Left cardiac atrium (tissue), 4 donors: ENCODE measurements around the gene HOXC4. TPM values are rescaled to one million over a fixed set of nuclear protein-coding genes. Genes with fewer than 3 reads are reported as not detected.
"Not testable (repeated sequence)": the region's sequence is repeated elsewhere in the genome, so short reads cannot be mapped to it uniquely, and the experiment has no call there.

Experiments used
- ATAC-seq, 2 donors: fragments of 200-7000 bp; cut with Tn5 transposase; one replicate each; pipeline ENCODE4 v1.9.1; 2020; ENCODE audit warnings: mild to moderate bottlenecking in 2 of 2, moderate library complexity in 2 of 2
- DNase-seq: peaks from one replicate; pipeline ENCODE4 v3.0.0-alpha.2; 2020
- intact Hi-C, 2 donors: fragments of 100-400 bp; cut with DNase I; formaldehyde crosslinking; loops; one replicate each; pipeline versions ENCODE4 v1.14.1 to v1.15.1; 2022 to 2023
- total RNA-seq, 2 donors: library from RNA; stranded (reverse); fragmentation: NEBNext Ultra II Directional; extraction: Animal tissue kit (Norgen Biotek cat#: 25700); gene quantifications; one replicate each; pipeline ENCODE4 v1.2.1, GENCODE V29; 2021
- donor health status: DM: no; HTN: yes; CAD: no.
- donor health status: DM: no; HTN: yes; CAD: no; lungs with severe emphysema.
- donor health status: DM: yes; HTN: yes; CAD: no.
- donor health status: Dilated cardiomyopathy.

The HOXC4 gene
- total RNA-seq, 2 donors from 2014 or later = 0.16 to 0.35 TPM

GRCh38 chr12:54071942-54072341 lies 18.3 kb downstream of the HOXC4 start:
- no peak for ATAC-seq
- no peak for DNase-seq
- intact Hi-C loops = no loop called here

- ATAC-seq = no peak
These were observed 20.7 kb downstream of the HOXC4 start for GRCh38 chr12:54074308-54074707.

GRCh38 chr12:54075409-54075808 lies 21.8 kb downstream of the HOXC4 start:
- no peak for DNase-seq
- intact Hi-C loops = no loop called here
- ATAC-seq = no peak

More at GRCh38 chr12:54074308-54074707, 20.7 kb downstream of the HOXC4 start:
- no peak for DNase-seq
- intact Hi-C loops = no loop called here

- intact Hi-C loops = no loop called here
- ATAC-seq (no peak), DNase-seq (no peak)
These were observed 22.3 kb downstream of the HOXC4 start for GRCh38 chr12:54075974-54076373.

- DNase-seq, ATAC-seq, intact Hi-C loops: not testable (repeated sequence)
These were observed 24.2 kb downstream of the HOXC4 start for GRCh38 chr12:54077843-54078242.

- intact Hi-C loops, ATAC-seq, DNase-seq: not testable (repeated sequence)
These were observed 25.5 kb downstream of the HOXC4 start for GRCh38 chr12:54079115-54079514.

GRCh38 chr12:54080008-54080924 lies 26.6 kb downstream of the HOXC4 start:
- DNase-seq, ATAC-seq, intact Hi-C loops: not testable (repeated sequence)

GRCh38 chr12:54081053-54081514 lies 27.4 kb downstream of the HOXC4 start:
- DNase-seq, ATAC-seq, intact Hi-C loops: not testable (repeated sequence)

- DNase-seq, ATAC-seq, intact Hi-C loops: not testable (repeated sequence)
These were observed 28.2 kb downstream of the HOXC4 start for GRCh38 chr12:54081581-54082396.

- no peak for ATAC-seq
- DNase-seq = no peak
- intact Hi-C loops = no loop called here
These were observed 28.8 kb downstream of the HOXC4 start for GRCh38 chr12:54082397-54082892.

- DNase-seq, ATAC-seq, intact Hi-C loops: not testable (repeated sequence)
These were observed 34.4 kb downstream of the HOXC4 start for GRCh38 chr12:54088011-54088410.

- ATAC-seq, DNase-seq, intact Hi-C loops: not testable (repeated sequence)
These were observed 35.8 kb downstream of the HOXC4 start for GRCh38 chr12:54089465-54089864.

- ATAC-seq, DNase-seq, intact Hi-C loops: not testable (repeated sequence)
These were observed 36.7 kb downstream of the HOXC4 start for GRCh38 chr12:54090312-54090711.

GRCh38 chr12:54092943-54093342 lies 39.3 kb downstream of the HOXC4 start:
- DNase-seq, ATAC-seq, intact Hi-C loops: not testable (repeated sequence)

GRCh38 chr12:54095928-54096327 lies 42.3 kb downstream of the HOXC4 start:
- ATAC-seq, intact Hi-C loops, DNase-seq: not testable (repeated sequence)

GRCh38 chr12:54098644-54099043 lies 45.0 kb downstream of the HOXC4 start:
- intact Hi-C loops, ATAC-seq, DNase-seq: not testable (repeated sequence)

- intact Hi-C loops, ATAC-seq, DNase-seq: not testable (repeated sequence)
These were observed 47.0 kb downstream of the HOXC4 start for GRCh38 chr12:54100588-54100987.

- ATAC-seq, DNase-seq, intact Hi-C loops: not testable (repeated sequence)
These were observed 48.6 kb downstream of the HOXC4 start for GRCh38 chr12:54102223-54102622.

- ATAC-seq, intact Hi-C loops, DNase-seq: not testable (repeated sequence)
These were observed 50.2 kb downstream of the HOXC4 start for GRCh38 chr12:54103827-54104226.
